Neural progenitor cell (in vitro differentiated cells): ENCODE results near the gene TBC1D24. TPM values are rescaled to one million over a fixed set of nuclear protein-coding genes. Genes with fewer than 3 reads are reported as not detected.

Source experiments
- DNase-seq: peaks from one replicate; pipeline ENCODE4 v3.0.0-alpha.2; 2016; ENCODE audit warnings: low spot score
- H2AFZ ChIP-seq: fragments of 200-600 bp; sonication (generic); replicated peaks from 2 replicates; pipeline ENCODE4 v1.6.1; 2016; ENCODE audit warnings: antibody characterized with exemption
- H3F3A ChIP-seq: fragments of 200-600 bp; sonication (generic); 2 replicates; pipeline ENCODE4 v1.6.1; 2016; ENCODE audit warnings: antibody characterized with exemption, low read depth
- H3K27ac ChIP-seq: fragments of 200-600 bp; sonication (generic); 2 replicates; pipeline ENCODE4 v1.5.1; 2016; ENCODE audit warnings: mild to moderate bottlenecking
- H3K27me3 ChIP-seq: fragments of 200-600 bp; sonication (generic); 2 replicates; pipeline ENCODE4 v1.6.1; 2016; ENCODE audit warnings: mild to moderate bottlenecking, moderate library complexity
- H3K36me3 ChIP-seq: fragments of 200-600 bp; sonication (generic); 2 replicates; pipeline ENCODE4 v1.5.1; 2016
- H3K4me1 ChIP-seq: fragments of 200-600 bp; sonication (generic); 2 replicates; pipeline ENCODE4 v1.6.1; 2016; ENCODE audit warnings: mixed run types
- H3K4me2 ChIP-seq: fragments of 200-600 bp; sonication (generic); 2 replicates; pipeline ENCODE4 v1.6.1; 2016
- H3K4me3 ChIP-seq: fragments of 200-600 bp; sonication (generic); 2 replicates; pipeline ENCODE4 v1.5.1; 2016
- H3K79me2 ChIP-seq: fragments of 200-600 bp; sonication (generic); 2 replicates; pipeline ENCODE4 v1.6.1; 2016; ENCODE audit warnings: low read depth
- H3K9ac ChIP-seq: fragments of 200-600 bp; sonication (generic); 2 replicates; pipeline ENCODE4 v1.6.1; 2016
- H3K9me3 ChIP-seq: fragments of 200-600 bp; sonication (generic); 2 replicates; pipeline ENCODE4 v1.5.1; 2016; ENCODE audit warnings: low read depth
- H4K20me1 ChIP-seq: fragments of 200-600 bp; sonication (generic); 2 replicates; pipeline ENCODE4 v1.6.1; 2016; ENCODE audit warnings: low read depth
- H3K27ac Mint-ChIP-seq: 3 replicates; pipeline ENCODE4 v1.8.0; 2021; ENCODE audit warnings: mixed read lengths
- H3K27me3 Mint-ChIP-seq: 2 replicates; pipeline ENCODE4 v1.8.0; 2022; ENCODE audit warnings: low read depth, mild to moderate bottlenecking, inconsistent platforms, moderate library complexity, mixed read lengths; ENCODE audit not compliant: insufficient read depth
- H3K36me3 Mint-ChIP-seq: 3 replicates; pipeline ENCODE4 v1.8.0; 2021; ENCODE audit warnings: mixed read lengths
- H3K4me1 Mint-ChIP-seq: 3 replicates; pipeline ENCODE4 v1.8.0; 2021; ENCODE audit warnings: mixed read lengths
- H3K4me3 Mint-ChIP-seq: 3 replicates; pipeline ENCODE4 v1.8.0; 2021; ENCODE audit warnings: mild to moderate bottlenecking, moderate library complexity, mixed read lengths
- H3K9me3 Mint-ChIP-seq: 3 replicates; pipeline ENCODE4 v1.8.0; 2020; ENCODE audit warnings: mixed read lengths
- EZH2 ChIP-seq: fragments of 200-600 bp; sonication (generic); IDR thresholded peaks from 2 replicates; pipeline ENCODE4 v1.6.1; 2017; ENCODE audit warnings: antibody characterized with exemption, mild to moderate bottlenecking, moderate library complexity
- EZH2phosphoT487 ChIP-seq: fragments of 200-600 bp; sonication (generic); IDR thresholded peaks from 2 replicates; pipeline ENCODE4 v1.6.1; 2017; ENCODE audit warnings: antibody characterized with exemption
- total RNA-seq: library from RNA; depleted of rRNA; stranded (reverse); fragments of >200 nt; gene quantifications from 2 replicates; pipeline ENCODE4 v1.2.3, GENCODE V29; 2015; ENCODE audit warnings: low replicate concordance
- TF ChIP-seq, protein P1 (sequence below): fragments of 200-600 bp; sonication (generic); IDR thresholded peaks from 2 replicates; pipeline ENCODE4 v1.5.1; 2017; ENCODE audit warnings: antibody characterized with exemption, mild to moderate bottlenecking

TBC1D24 gene
- total RNA-seq, 1 donor from 2014 or later = 8.2 TPM

DNA sequence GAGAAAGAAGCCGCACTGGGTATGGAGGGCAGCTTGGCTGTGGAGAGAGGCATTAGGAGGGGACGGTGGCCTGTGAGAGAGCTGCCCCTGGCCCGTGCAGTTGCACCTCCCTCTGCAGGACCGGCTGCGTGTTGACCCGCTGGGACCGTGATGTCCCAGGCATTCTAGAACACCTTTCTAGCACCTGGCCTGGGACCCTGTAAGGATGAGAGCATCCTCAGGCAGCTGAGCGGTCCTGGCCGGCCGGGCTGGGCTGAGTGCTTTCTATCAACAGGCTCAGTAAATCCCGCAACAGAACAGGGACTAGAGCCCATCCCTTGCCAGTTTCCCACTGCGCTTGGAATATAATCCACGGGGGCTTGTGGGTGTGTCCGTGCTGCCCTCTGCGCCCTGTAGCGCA is 14.7 kb downstream of the TBC1D24 start:
- no peak overlapping the region for H2AFZ ChIP-seq
- TF ChIP-seq EZH2phosphoT487 (no peak), EZH2 (no peak)
- TF ChIP-seq, protein P1, sequence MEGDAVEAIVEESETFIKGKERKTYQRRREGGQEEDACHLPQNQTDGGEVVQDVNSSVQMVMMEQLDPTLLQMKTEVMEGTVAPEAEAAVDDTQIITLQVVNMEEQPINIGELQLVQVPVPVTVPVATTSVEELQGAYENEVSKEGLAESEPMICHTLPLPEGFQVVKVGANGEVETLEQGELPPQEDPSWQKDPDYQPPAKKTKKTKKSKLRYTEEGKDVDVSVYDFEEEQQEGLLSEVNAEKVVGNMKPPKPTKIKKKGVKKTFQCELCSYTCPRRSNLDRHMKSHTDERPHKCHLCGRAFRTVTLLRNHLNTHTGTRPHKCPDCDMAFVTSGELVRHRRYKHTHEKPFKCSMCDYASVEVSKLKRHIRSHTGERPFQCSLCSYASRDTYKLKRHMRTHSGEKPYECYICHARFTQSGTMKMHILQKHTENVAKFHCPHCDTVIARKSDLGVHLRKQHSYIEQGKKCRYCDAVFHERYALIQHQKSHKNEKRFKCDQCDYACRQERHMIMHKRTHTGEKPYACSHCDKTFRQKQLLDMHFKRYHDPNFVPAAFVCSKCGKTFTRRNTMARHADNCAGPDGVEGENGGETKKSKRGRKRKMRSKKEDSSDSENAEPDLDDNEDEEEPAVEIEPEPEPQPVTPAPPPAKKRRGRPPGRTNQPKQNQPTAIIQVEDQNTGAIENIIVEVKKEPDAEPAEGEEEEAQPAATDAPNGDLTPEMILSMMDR = no peak
- no peaks in the 10 kb centered on the region for H3K9me3 ChIP-seq
- Mint-ChIP-seq H3K9me3 (no peaks in the 10 kb centered on the region), H3K27ac (no peak overlapping the region), H3K4me1 (peaks cover 17% of the 10 kb centered on the region), H3K36me3 (no peaks in the 10 kb centered on the region), H3K4me3 (no peak overlapping the region), H3K27me3 (peaks cover 10% of the 10 kb centered on the region)
- H3K9ac ChIP-seq = no peak overlapping the region
- H3K4me3 ChIP-seq = no peak overlapping the region
- peaks cover 2% of the 10 kb centered on the region for H4K20me1 ChIP-seq
- no peaks in the 10 kb centered on the region for H3F3A ChIP-seq
- no peak overlapping the region for H3K4me2 ChIP-seq
- H3K36me3 ChIP-seq = no peaks in the 10 kb centered on the region
- H3K27ac ChIP-seq = no peak overlapping the region
- H3K27me3 ChIP-seq = no peaks in the 10 kb centered on the region
- H3K4me1 ChIP-seq = no peaks in the 10 kb centered on the region
- H3K79me2 ChIP-seq = no peaks in the 10 kb centered on the region
- no peak for DNase-seq

DNA sequence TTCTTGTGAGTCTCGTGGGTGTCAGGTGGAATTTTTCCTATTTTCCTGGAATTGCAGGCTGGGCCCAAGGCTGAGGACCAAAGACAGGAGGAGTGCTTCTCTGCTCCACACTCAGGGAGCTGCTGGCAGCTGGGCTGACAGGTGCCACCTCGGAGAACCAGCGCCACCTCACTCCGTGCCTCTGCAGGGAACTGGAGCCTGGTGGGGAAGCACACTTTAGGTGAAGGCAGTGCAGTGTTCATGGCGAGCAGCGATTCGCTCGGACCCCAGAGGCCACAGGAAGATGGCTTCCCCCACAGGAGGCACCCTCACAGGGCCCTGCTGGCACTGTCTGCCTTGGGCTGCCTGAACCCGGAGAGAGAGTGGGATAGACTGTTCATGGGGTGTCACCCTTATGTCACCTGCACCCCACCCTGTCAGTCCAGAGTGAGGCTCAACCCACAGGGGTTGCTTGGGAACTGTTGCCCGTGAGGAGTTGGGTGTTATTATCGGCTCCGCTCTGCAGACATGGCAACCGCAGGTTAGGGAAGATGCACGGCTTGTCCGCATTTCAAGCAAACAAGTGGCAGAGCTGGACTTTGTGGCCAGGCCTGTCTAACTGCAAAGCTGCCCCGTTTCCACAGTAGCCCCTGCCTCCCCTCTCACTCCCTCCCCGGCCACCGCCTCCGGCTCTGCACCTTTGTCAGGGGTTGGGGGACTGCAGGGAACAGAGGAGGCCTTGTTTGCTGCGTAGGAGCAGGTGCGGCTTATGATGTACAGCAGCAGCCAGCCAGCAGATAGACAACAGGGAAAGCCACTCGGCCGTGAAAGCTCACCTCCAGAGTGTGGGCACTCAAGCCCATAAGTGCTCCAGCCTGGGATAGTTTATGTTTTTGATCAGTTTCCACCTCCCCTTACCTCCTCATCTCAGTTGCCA is 15.5 kb downstream of the TBC1D24 start:
- no peak overlapping the region for H3K27ac Mint-ChIP-seq
- H3K4me2 ChIP-seq = no peak overlapping the region
- DNase-seq = no peak
- no peaks in the 10 kb centered on the region for H3K36me3 ChIP-seq
- no peak overlapping the region for H2AFZ ChIP-seq
- no peaks in the 10 kb centered on the region for H3K9me3 ChIP-seq
- no peak overlapping the region for H3K4me3 Mint-ChIP-seq
- no peak overlapping the region for H3K4me3 ChIP-seq
- TF ChIP-seq, protein P1 = no peak
- TF ChIP-seq EZH2 (no peak), EZH2phosphoT487 (no peak)
- H3K9ac ChIP-seq = no peak overlapping the region
- peaks cover 8% of the 10 kb centered on the region for H3K27me3 Mint-ChIP-seq
- no peak overlapping the region for H3K27ac ChIP-seq
- H4K20me1 ChIP-seq = peaks cover 2% of the 10 kb centered on the region
- no peaks in the 10 kb centered on the region for H3K9me3 Mint-ChIP-seq
- no peaks in the 10 kb centered on the region for H3K36me3 Mint-ChIP-seq
- H3K27me3 ChIP-seq = no peaks in the 10 kb centered on the region
- no peaks in the 10 kb centered on the region for H3K4me1 ChIP-seq
- no peaks in the 10 kb centered on the region for H3K79me2 ChIP-seq
- H3F3A ChIP-seq = no peaks in the 10 kb centered on the region
- peaks cover 10% of the 10 kb centered on the region for H3K4me1 Mint-ChIP-seq

DNA sequence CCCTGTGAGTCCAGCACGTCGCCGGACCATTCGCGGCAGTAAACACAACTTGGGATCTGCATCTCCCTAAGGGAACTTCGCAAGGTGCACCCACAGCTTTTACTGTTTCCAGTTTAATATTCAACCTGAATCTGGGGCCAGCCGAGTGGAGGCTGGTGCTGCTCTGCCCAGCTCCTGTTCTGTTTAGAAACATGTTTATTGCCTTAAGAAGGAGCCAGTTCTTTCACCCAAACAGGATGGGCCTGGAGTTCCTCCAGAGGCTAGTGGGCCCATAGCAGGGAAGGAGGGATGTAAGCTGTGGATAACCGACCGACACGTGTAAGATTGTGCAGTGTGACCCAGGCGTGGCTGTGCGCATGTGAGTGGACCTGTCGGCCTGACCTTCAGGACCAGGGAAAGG is 17.4 kb downstream of the TBC1D24 start:
- Histone ChIP-seq H2AFZ (no peak overlapping the region), H3K4me1 (no peaks in the 10 kb centered on the region), H3K9me3 (no peaks in the 10 kb centered on the region), H3K36me3 (no peaks in the 10 kb centered on the region), H3K79me2 (no peaks in the 10 kb centered on the region), H3K27me3 (no peaks in the 10 kb centered on the region), H3K27ac (no peak overlapping the region), H3K4me3 (no peak overlapping the region), H3K9ac (peak overlapping the region; percentile 20), H3K4me2 (no peak overlapping the region), H3F3A (no peaks in the 10 kb centered on the region), H4K20me1 (no peaks in the 10 kb centered on the region)
- no peak overlapping the region for H3K27ac Mint-ChIP-seq
- DNase-seq = no peak
- H3K4me1 Mint-ChIP-seq = peaks cover 3% of the 10 kb centered on the region
- TF ChIP-seq, protein P1 = no peak
- TF ChIP-seq EZH2phosphoT487 (no peak), EZH2 (no peak)
- H3K9me3 Mint-ChIP-seq = no peaks in the 10 kb centered on the region
- no peak overlapping the region for H3K4me3 Mint-ChIP-seq
- H3K36me3 Mint-ChIP-seq = no peaks in the 10 kb centered on the region
- peaks cover 6% of the 10 kb centered on the region for H3K27me3 Mint-ChIP-seq
